HG02763 (cell line): Measurements from ENCODE around the gene SRCIN1.
A peak's percentile ranks its signal among the peaks of the same experiment; 100 is the strongest.

Experiments used
- ATAC-seq: cut with Tn5 transposase; IDR thresholded peaks from one replicate; pipeline ENCODE4 v1.9.1; 2021; ENCODE audit warnings: mild to moderate bottlenecking, moderate library complexity; ENCODE audit not compliant: unreplicated experiment

The SRCIN1 gene

GRCh38 chr17:38565853-38566665 lies 39.7 kb downstream of the SRCIN1 start:
- no peak for ATAC-seq

DNA sequence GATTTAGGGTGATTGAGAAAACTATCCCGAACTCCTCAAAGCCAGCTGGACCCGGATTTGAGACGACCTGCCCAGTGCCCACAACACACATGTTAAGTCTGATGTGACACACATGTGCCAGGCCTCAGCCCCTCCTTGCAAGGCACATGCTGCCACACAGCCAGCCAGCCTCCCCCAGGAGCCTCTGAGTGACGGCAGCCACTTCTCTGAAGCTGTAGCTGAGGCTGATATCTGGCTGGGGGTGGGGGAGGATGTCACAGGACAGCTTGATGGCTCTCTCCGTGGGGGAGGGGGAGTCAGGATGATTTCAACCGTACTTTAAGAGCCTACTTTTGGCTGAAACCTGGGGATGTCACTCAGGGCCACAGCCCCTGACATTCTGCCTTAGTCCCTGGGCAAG lies 40.9 kb downstream of the SRCIN1 start:
- ATAC-seq = no peak

DNA sequence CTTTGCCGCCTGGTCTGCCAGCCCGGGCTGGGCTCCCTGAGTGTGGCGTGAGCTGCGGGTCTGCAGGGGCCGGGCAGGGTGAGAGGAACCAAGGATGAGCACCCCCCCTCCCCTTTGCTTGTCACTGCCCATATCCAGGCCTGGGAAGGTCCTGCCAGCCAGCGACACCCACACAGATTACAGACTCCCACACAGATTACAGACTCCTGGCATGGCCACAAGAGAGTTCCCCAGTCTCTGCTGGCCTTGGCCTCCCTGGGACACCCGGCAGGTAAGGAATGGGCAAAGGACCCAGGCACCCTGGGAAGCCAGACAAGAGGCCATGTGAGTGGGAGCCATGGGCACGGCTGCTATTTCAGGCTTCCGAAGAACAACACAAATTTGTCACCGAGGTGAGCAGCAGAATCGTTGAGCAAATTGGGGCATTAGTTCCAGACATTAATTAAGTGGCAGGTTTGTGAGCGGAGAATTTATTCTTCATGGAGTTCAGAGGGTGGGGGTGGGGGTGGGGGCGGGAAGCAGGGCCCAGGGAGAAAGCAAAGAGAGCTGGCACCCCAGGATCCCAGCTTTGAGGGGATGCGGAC lies 41.4 kb downstream of the SRCIN1 start:
- no peak for ATAC-seq

GRCh38 chr17:38563362-38564253 lies 42.1 kb downstream of the SRCIN1 start:
- ATAC-seq = no peak

DNA sequence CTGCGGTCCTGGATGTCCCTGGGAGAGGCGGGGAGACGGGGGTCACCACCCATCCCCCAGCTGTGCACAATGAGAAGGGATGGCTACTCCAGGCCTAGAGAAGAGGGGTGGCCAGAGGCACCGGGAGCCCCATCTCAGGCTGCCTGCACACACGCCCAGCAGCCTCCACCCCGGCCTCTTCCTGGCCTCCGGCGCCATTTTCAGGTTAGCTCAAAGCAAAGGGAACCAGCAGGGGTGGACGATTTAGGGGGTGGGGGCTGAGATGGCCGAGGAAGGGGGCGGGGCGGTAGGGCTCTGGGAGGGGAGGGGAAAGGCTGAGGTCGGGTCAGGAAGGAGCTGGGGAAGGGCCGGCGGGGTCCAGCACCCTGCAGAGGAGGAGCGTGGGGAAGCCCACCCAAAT lies 42.8 kb downstream of the SRCIN1 start:
- ATAC-seq = no peak

GRCh38 chr17:38562215-38562569 lies 43.6 kb downstream of the SRCIN1 start:
- ATAC-seq = no peak

DNA sequence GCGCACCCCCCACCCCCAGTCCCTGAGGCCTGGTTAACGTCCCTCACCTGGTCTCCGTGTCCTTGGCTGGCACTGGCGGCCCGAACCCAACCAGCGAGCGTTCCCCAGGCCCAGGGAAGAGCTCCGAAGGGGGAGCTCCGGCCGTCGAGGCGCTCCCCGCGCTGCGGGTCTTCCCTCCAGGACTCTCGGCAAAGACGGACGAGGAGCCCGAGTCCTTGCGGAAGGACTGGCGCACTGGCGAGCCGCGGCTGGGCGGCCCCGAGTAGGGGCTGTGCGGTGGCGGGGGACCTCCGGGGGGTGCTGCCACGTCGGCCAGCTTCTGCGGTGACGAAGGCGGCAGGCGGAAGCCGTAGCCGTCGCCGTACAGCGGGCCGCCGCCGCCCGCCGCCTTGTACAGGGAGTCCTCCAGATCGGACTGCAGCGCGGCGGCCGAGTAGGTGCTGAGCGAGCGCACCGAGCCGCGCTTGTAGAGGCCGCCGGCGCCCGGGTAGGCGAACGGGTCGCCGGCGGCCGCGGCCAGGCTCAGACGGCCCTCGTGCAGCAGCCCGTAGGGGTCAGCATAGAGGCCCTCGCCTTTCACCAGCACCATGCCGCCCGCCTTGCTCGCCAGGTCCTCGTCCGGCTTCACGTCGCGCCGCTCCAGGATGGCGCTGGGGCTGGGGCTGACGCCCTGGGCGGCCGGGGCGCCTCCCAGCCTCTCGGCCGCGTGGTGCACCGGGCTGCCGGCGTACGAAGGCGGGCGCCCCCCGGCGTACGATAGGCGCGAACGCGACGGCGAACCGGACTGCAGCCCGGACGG lies 44.1 kb downstream of the SRCIN1 start:
- ATAC-seq = no peak

GRCh38 chr17:38560503-38561318 lies 45.0 kb downstream of the SRCIN1 start:
- ATAC-seq = no peak

GRCh38 chr17:38559880-38560230 lies 45.9 kb downstream of the SRCIN1 start:
- ATAC-seq = no peak

DNA sequence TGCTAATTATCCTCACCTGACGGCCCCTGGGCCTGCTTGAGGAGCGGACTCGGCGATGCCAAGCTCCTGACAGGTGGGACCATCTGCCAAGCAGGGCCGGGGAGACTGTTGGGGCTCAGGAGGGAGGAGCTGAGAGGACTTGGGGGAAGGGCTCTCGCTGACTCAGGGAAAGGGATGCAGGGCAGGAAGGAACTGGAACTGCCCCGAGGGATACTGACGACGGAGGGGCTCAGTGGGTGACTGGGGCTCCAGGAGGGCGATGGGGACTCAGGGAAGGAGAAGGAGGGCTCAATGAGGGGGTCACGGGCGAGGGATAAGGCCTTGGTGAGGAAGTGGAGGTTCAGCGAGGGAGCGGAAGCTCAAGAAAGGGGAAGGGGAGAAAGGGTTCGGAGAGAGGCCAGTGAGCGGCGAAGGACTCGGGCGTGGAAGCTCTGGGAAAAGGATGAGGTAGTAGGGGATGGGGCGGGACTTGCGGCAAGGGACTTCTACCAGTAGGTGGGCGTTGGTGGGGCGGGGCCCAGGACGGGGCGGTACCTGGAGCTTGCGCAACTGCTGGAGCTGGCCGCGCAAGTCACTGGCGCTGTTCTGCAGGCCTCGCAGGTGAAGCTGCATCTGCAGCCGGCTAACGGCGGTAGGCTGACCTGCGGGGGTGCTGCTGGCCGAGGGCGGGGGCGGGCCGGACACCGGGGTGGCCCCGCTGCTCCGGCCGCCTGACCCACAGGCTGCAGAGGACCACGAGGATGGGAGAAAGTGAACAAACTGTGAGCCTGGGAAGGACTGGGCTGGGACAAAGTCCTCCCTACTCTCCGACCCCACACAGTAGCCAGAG lies 46.5 kb downstream of the SRCIN1 start:
- ATAC-seq = peak; percentile 63

- no peak for ATAC-seq
These were observed 47.1 kb downstream of the SRCIN1 start for GRCh38 chr17:38558728-38559050.

DNA sequence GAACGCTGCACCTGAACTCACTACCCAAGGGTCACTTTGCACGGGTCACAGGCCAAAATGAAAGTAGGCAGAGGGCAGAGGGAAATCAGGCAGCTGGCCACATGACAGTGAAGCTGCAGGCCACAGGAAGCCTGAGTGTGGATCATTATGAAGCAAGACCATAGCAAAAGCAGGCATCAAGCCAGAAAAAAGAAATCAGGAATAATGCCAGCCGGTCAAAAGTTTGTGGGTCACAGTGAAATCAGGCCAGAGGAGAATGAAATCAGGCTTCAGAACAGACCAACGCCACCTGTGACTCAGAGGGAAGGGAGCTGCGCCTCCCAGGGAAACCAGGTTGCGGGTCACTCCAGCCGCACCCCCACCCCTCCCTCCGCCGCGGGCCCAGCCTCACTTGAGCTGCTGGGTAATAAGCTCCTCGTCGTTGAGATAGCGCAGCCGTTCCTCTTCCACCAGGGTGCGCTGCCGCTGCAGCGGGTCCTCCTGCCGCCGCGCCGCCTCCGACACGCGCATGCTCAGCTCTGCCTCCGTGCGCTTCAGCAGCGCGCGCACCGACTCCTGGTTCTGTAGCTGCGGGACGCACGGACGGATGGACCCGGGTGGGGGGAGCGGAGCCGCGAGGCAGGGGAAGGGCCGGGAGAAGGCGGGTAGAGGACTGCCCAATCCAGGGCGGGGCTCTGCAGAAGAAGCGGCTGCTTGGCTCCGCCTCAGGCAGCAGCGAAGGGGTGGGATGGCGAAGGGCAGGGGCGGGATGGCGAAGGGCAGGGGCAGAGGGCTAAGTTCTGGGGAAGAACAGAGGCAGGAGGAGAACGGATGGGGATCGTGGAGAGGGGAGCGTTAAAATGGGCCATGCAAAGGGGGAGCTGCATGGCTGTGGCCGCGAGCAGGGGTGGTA lies 47.7 kb downstream of the SRCIN1 start:
- ATAC-seq = peak; percentile 52

- ATAC-seq = no peak
These were observed 48.4 kb downstream of the SRCIN1 start for GRCh38 chr17:38557396-38557795.

GRCh38 chr17:38556239-38556638 lies 49.5 kb downstream of the SRCIN1 start:
- no peak for ATAC-seq

DNA sequence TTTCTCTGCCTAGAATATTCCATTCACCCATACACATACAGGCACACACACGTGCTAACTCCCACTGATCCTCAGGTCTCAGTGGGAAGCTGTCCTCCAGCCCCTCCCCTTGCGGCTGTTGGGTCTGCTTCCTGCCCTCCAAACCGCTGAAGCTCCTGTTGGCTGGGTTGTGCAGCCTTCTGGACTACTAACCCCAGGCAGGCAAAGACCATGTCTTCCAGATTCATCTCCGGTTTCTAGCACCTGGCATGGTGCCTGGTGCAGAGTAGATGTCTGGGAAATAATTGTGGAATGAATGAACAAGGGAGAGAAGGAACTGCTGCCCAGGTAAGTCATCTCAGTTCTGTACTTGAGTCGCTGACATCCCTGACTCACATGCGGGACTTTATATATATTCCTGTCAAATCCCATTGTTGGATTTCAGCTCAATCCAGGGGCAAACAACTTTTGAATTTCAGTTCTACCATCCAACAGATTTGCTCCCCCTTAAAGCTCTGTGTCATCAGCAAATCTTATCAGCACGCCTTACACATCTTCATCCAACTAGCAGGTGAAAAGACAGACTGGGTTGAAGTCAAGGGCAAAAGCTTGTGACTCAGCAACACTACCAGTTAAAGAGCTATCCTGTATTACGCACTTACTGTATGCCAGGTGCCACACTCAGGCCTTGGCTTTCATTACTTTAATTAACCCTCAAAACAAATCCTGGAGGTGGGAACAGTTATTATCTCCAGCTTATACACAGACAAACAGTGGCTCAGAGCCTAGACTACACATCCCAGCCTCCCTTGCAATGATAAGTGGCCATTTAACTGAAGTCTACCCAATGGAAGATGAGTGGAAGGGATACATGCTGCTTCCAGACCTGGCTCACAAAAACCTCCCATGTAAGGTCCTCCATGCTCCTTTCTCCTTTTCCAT lies 51.1 kb downstream of the SRCIN1 start:
- ATAC-seq = no peak

GRCh38 chr17:38552343-38552742 lies 53.4 kb downstream of the SRCIN1 start:
- no peak for ATAC-seq

GRCh38 chr17:38551121-38551520 lies 54.6 kb downstream of the SRCIN1 start:
- no peak for ATAC-seq
